Gastrocnemius medialis (tissue), 4 donors: ENCODE data around the gene ASL.

Experiments used
- POLR2A ChIP-seq, 2 donors: fragments of 450-650 bp; IDR thresholded peaks; one replicate each; pipeline ENCODE4 v1.6.1; 2017; ENCODE audit warnings: antibody characterized with exemption in 2 of 2, mild to moderate bottlenecking in 2 of 2, moderate library complexity in 2 of 2
- TF ChIP-seq, protein P1 (sequence below), 5 experiments: fragments of 450-650 bp in 3 of 5; fragments of 200-600 bp in 2 of 5; sonication (generic) in 2 of 5; IDR thresholded peaks in 4 of 5; conservative IDR thresholded peaks in 1 of 5; 1 replicate in 4 of 5; 2 replicates in 1 of 5; pipeline ENCODE4 v1.5.1; 2016 to 2019; ENCODE audit warnings: antibody characterized with exemption in 5 of 5, mild to moderate bottlenecking in 3 of 5, moderate library complexity in 3 of 5

GRCh38 chr7:66142996-66143395 is 67.4 kb downstream of the ASL start:
- TF ChIP-seq, protein P1, sequence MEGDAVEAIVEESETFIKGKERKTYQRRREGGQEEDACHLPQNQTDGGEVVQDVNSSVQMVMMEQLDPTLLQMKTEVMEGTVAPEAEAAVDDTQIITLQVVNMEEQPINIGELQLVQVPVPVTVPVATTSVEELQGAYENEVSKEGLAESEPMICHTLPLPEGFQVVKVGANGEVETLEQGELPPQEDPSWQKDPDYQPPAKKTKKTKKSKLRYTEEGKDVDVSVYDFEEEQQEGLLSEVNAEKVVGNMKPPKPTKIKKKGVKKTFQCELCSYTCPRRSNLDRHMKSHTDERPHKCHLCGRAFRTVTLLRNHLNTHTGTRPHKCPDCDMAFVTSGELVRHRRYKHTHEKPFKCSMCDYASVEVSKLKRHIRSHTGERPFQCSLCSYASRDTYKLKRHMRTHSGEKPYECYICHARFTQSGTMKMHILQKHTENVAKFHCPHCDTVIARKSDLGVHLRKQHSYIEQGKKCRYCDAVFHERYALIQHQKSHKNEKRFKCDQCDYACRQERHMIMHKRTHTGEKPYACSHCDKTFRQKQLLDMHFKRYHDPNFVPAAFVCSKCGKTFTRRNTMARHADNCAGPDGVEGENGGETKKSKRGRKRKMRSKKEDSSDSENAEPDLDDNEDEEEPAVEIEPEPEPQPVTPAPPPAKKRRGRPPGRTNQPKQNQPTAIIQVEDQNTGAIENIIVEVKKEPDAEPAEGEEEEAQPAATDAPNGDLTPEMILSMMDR (IDR thresholded peaks at IDR 0.05 in 4 of 5, conservative IDR thresholded peaks at IDR 0.05 in 1 of 5), result no peak
- no peak for TF ChIP-seq POLR2A (IDR thresholded peaks at IDR 0.05)
